Activated T-helper 1 cell treated with anti-CD3 and anti-CD28 coated beads, Interleukin-12 subunit alpha, Interleukin-12 subunit beta, Interleukin-2, Interleukin-4 antibody, amounts not matched to agents 30 ng/mL and 10 ng/mL and 1 ng/mL, durations not matched to agents 14 hours and 24 hours and 36 hours (primary cell): ENCODE measurements around the gene CYB561D1. TPM values are rescaled to one million over a fixed set of nuclear protein-coding genes. Genes with fewer than 3 reads are reported as not detected.

Experiments
- DNase-seq: peaks from one replicate; pipeline ENCODE4 v3.0.0; 2021; ENCODE audit warnings: low spot score
- H3K27ac Mint-ChIP-seq: one replicate; pipeline ENCODE4 v1.8.0; 2021; ENCODE audit warnings: mild to moderate bottlenecking, mixed read lengths
- H3K27me3 Mint-ChIP-seq: one replicate; pipeline ENCODE4 v1.8.0; 2022; ENCODE audit warnings: mild to moderate bottlenecking, moderate library complexity, mixed read lengths; ENCODE audit not compliant: insufficient read depth
- H3K36me3 Mint-ChIP-seq: one replicate; pipeline ENCODE4 v1.8.0; 2021; ENCODE audit warnings: low read depth, mixed read lengths
- H3K4me1 Mint-ChIP-seq: one replicate; pipeline ENCODE4 v1.8.0; 2021; ENCODE audit warnings: low read depth, mixed read lengths
- H3K4me3 Mint-ChIP-seq: one replicate; pipeline ENCODE4 v1.8.0; 2021; ENCODE audit warnings: mild to moderate bottlenecking, moderate library complexity, mixed read lengths
- H3K9me3 Mint-ChIP-seq: one replicate; pipeline ENCODE4 v1.8.0; 2021; ENCODE audit warnings: mixed read lengths
- intact Hi-C: fragments of 100-400 bp; cut with micrococcal nuclease; formaldehyde crosslinking; loops from one replicate; pipeline ENCODE4 v1.15.1; 2024
- total RNA-seq: library from RNA; stranded (reverse); gene quantifications from 2 replicates; pipeline ENCODE4 v1.2.3, GENCODE V29; 2022

The CYB561D1 gene
- total RNA-seq, 1 donor from 2014 or later, result 12.6 TPM

GRCh38 chr1:109529881-109530456 is 36.1 kb downstream of the CYB561D1 start:
- Mint-ChIP-seq H3K36me3 (no peaks in the 10 kb centered on the region), H3K27ac (no peak overlapping the region), H3K4me3 (no peak overlapping the region), H3K27me3 (peaks cover 5% of the 10 kb centered on the region), H3K9me3 (no peaks in the 10 kb centered on the region), H3K4me1 (peaks cover 24% of the 10 kb centered on the region)
- intact Hi-C loops, result loop anchor here (5.0 kb wide), 1 partner anchor 438 kb away; the partner anchor contains the start of gene TMEM167B
- DNase-seq, result no peak

- intact Hi-C loops, result loop anchor here (5.0 kb wide), 1 partner anchor 438 kb away; the partner anchor contains the start of gene TMEM167B
Observed at GRCh38 chr1:109530457-109531087, 36.7 kb downstream of the CYB561D1 start.

GRCh38 chr1:109531380-109531779 is 37.5 kb downstream of the CYB561D1 start:
- Mint-ChIP-seq H3K4me1 (peaks cover 24% of the 10 kb centered on the region), H3K36me3 (no peaks in the 10 kb centered on the region), H3K27ac (peak overlapping the region; percentile 2), H3K27me3 (no peaks in the 10 kb centered on the region), H3K9me3 (no peaks in the 10 kb centered on the region), H3K4me3 (peak overlapping the region; percentile 25)
- intact Hi-C loops, result loop anchor here (5.0 kb wide), 1 partner anchor 439 kb away; the partner anchor contains the start of gene TMEM167B
- DNase-seq, result no peak

More at GRCh38 chr1:109530457-109531087, 36.7 kb downstream of the CYB561D1 start:
- Mint-ChIP-seq H3K9me3 (no peaks in the 10 kb centered on the region), H3K27ac (peak overlapping the region; percentile 2), H3K4me1 (peaks cover 24% of the 10 kb centered on the region), H3K36me3 (no peaks in the 10 kb centered on the region), H3K4me3 (peak overlapping the region; percentile 25), H3K27me3 (peaks cover 5% of the 10 kb centered on the region)
- no peak for DNase-seq

DNA sequence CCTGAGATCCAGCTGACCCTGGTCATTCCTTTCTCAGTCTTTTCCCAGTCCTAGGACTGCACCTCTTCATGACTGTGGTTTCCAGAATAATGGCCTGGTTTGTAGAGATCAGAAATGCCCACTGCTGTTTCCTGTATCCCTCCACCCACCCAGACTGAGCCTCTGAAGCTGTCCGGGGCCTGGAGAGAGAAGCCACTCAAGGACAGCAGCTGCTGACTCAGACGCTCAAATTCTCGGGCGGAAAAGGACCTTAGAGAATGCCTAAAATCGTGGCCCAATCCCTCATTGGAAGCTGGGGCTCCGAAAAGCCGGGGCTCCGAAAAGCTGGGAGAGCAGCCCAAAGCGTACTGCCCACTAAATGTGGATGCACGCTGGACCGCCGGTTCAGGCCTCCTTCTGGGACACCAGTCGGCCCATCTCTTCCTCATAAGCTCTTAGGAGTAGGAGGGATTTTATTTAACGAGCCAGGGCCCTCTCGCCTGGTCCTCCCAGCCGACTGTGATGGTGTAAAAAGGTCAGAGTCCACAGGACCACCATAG is 38.0 kb downstream of the CYB561D1 start:
- Mint-ChIP-seq H3K9me3 (no peaks in the 10 kb centered on the region), H3K4me3 (no peak overlapping the region), H3K4me1 (peaks cover 24% of the 10 kb centered on the region), H3K27me3 (no peaks in the 10 kb centered on the region), H3K27ac (peak overlapping the region; percentile 86), H3K36me3 (no peaks in the 10 kb centered on the region)
- no peak for DNase-seq
- intact Hi-C loops, result loop anchor here (1.0 to 5.0 kb wide), 9 partner anchors 23 to 440 kb away; partner anchors contain the start of genes AMIGO1, CYB561D1, PSMA5 and TMEM167B

- H3K36me3 Mint-ChIP-seq, result no peaks in the 10 kb centered on the region
- H3K4me3 Mint-ChIP-seq, result peak overlapping the region; percentile 53
- peaks cover 24% of the 10 kb centered on the region for H3K4me1 Mint-ChIP-seq
- intact Hi-C loops, result loop anchor here (1.0 to 5.0 kb wide), 10 partner anchors 23 to 440 kb away; partner anchors contain the start of genes AMIGO1, CYB561D1, PSMA5 and TMEM167B
- H3K27ac Mint-ChIP-seq, result peak overlapping the region; percentile 86
- H3K9me3 Mint-ChIP-seq, result no peaks in the 10 kb centered on the region
- no peaks in the 10 kb centered on the region for H3K27me3 Mint-ChIP-seq
- peak; percentile 85 for DNase-seq
Observed at GRCh38 chr1:109532365-109533136, 38.7 kb downstream of the CYB561D1 start.

DNA sequence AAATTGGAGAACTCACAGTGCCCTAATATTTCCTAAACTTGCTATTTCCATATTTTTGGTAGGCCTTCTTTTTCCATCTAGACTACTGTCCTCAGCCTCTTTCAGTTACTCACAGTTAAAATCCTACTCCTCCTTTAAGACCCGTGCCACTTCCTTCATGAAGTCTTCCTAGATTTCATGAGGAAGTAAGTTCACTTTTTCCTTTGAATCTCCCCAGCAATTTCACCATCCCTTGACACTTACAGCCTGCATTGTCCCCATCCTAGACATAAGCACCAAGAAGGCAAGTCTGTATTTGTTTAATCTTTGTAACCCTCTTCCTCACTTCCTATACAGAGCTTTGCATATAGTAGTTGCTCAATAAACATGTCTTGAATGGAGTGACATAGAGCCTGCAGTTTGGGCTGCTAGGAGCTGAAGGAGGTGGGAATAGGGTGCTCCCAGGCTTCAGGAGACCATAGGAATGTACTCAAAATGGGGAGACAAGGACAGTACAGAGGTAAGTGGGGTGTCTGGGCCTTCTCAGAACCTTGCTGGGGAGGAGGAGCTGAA is 40.5 kb downstream of the CYB561D1 start:
- Mint-ChIP-seq H3K9me3 (no peaks in the 10 kb centered on the region), H3K4me1 (peaks cover 24% of the 10 kb centered on the region), H3K27ac (no peak overlapping the region), H3K4me3 (no peak overlapping the region), H3K27me3 (no peaks in the 10 kb centered on the region), H3K36me3 (no peaks in the 10 kb centered on the region)
- intact Hi-C loops, result loop anchor here (5.0 kb wide), 1 partner anchor 442 kb away; the partner anchor contains the start of gene TMEM167B
- no peak for DNase-seq

GRCh38 chr1:109535481-109535880 is 41.6 kb downstream of the CYB561D1 start:
- intact Hi-C loops, result no loop called here

GRCh38 chr1:109535971-109536491 is 42.1 kb downstream of the CYB561D1 start:
- peaks cover 6% of the 10 kb centered on the region for H3K27me3 Mint-ChIP-seq
- DNase-seq, result no peak
- H3K9me3 Mint-ChIP-seq, result no peaks in the 10 kb centered on the region
- peaks cover 19% of the 10 kb centered on the region for H3K4me1 Mint-ChIP-seq
- no peak overlapping the region for H3K27ac Mint-ChIP-seq
- intact Hi-C loops, result no loop called here
- no peak overlapping the region for H3K4me3 Mint-ChIP-seq
- H3K36me3 Mint-ChIP-seq, result no peaks in the 10 kb centered on the region

More at GRCh38 chr1:109535481-109535880, 41.6 kb downstream of the CYB561D1 start:
- Mint-ChIP-seq H3K4me1 (peaks cover 24% of the 10 kb centered on the region), H3K27me3 (peaks cover 2% of the 10 kb centered on the region), H3K36me3 (no peaks in the 10 kb centered on the region), H3K27ac (no peak overlapping the region), H3K4me3 (no peak overlapping the region), H3K9me3 (no peaks in the 10 kb centered on the region)
- DNase-seq, result no peak

GRCh38 chr1:109537450-109538178 is 43.7 kb downstream of the CYB561D1 start:
- Mint-ChIP-seq H3K9me3 (no peaks in the 10 kb centered on the region), H3K4me1 (peaks cover 4% of the 10 kb centered on the region), H3K36me3 (no peaks in the 10 kb centered on the region), H3K27me3 (peaks cover 10% of the 10 kb centered on the region), H3K27ac (no peak overlapping the region), H3K4me3 (no peak overlapping the region)
- DNase-seq, result no peak
- intact Hi-C loops, result no loop called here

DNA sequence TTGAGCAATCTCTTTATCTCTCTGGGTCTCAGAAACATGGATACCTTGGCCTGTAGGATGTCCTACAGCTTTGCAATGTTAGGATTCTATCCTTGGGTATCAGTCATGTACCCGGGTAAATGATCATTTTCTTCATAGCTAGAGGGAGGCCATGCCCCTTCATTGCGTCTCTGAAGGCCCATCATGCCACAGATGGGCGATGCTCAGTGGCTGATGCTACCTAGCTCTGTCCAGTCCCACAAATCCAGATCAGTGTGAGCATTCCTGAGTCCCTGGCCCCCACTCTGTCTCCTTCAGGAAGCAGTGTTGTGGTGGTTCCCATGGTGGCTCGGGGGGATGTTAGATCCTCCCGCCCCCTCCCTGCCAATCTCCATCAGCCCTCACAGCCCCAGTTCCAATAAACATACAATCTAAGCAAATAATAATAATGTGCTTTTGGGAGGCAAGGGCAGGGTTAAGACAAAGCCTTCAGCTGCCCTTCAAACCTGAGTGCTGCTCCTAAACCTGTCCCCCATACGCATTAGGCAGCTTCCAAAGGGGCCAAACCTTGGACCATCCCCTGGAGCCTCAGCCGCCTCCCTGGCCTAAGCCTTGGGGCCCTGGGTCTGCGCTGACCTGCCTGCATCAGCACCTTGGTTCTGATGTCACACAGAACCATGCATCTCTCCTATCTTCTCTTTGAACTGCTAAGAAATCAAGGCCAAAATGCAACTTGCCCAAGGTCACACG is 45.1 kb downstream of the CYB561D1 start:
- H3K27me3 Mint-ChIP-seq, result peaks cover 11% of the 10 kb centered on the region
- intact Hi-C loops, result no loop called here
- H3K4me1 Mint-ChIP-seq, result no peaks in the 10 kb centered on the region

DNA sequence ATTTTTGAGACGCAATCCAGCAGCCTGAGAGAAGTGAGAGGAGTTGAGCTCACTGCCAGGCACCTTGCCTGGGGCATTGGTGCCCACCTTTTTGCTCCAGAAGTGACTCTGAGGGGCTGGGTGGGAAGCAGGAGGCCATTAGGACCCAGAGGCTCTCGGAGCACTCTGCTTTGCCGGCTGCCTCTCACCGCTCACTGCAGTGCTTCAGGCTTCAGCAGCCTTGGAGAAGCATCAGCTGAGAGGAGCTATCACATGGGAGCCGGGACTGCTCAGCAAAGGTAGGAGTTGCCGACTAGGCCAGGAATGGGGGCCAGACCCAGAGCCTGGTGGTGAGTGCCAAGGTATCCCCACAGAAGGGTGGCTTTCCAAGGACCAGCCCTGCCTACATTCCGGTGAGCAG is 45.8 kb downstream of the CYB561D1 start, which contains the start of gene GPR61:
TSS of gene GPR61 (plus strand) at position 197 of the 400 bp plus-strand sequence. CDS start 3,151 bp downstream, outside the sequence.
- peaks cover 11% of the 10 kb centered on the region for H3K27me3 Mint-ChIP-seq
- no peaks in the 10 kb centered on the region for H3K4me1 Mint-ChIP-seq
- H3K36me3 Mint-ChIP-seq, result no peaks in the 10 kb centered on the region
- H3K9me3 Mint-ChIP-seq, result no peaks in the 10 kb centered on the region
- H3K27ac Mint-ChIP-seq, result no peak within 1 kb of the TSS
- no peak for DNase-seq
- H3K4me3 Mint-ChIP-seq, result no peak within 1 kb of the TSS
- intact Hi-C loops, result loop anchor here (10.0 kb wide), 1 partner anchor 355 kb away; no protein-coding TSS in a partner anchor

More for the DNA sequence above, 45.1 kb downstream of the CYB561D1 start:
- no peak for DNase-seq
- Mint-ChIP-seq H3K27ac (no peak overlapping the region), H3K9me3 (no peaks in the 10 kb centered on the region), H3K4me3 (no peak overlapping the region), H3K36me3 (no peaks in the 10 kb centered on the region)
